ENCODE data around the gene GAB2.

The GAB2 gene

DNA sequence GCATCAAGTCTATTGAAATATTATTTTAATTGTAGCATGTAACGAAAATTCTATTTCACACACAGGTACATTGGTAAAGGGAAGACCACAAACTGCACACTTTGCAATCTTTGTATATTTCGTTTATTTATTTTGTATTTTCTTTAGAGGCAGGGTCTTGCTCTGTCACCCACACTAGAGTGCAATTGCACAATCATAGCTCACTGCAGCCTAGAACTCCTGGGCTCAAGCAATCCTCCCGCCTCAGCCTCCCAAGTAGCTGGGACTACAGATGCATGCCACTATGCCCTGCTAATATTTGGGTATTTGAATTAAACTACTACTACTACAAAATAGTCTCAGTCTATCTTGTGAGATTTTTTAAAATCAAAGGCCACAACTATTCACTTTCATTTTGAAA lies 42.7 kb downstream of the GAB2 start:
- no peak for DNase-seq (ENCODE audit: low spot score)
- in situ Hi-C loops (cut with MboI; ENCODE audit: low pct_unique_long_range_greater_than_20kb, low sequenced_read_pairs, unreplicated experiment) = no loop called here
- TF ChIP-seq, protein P1, sequence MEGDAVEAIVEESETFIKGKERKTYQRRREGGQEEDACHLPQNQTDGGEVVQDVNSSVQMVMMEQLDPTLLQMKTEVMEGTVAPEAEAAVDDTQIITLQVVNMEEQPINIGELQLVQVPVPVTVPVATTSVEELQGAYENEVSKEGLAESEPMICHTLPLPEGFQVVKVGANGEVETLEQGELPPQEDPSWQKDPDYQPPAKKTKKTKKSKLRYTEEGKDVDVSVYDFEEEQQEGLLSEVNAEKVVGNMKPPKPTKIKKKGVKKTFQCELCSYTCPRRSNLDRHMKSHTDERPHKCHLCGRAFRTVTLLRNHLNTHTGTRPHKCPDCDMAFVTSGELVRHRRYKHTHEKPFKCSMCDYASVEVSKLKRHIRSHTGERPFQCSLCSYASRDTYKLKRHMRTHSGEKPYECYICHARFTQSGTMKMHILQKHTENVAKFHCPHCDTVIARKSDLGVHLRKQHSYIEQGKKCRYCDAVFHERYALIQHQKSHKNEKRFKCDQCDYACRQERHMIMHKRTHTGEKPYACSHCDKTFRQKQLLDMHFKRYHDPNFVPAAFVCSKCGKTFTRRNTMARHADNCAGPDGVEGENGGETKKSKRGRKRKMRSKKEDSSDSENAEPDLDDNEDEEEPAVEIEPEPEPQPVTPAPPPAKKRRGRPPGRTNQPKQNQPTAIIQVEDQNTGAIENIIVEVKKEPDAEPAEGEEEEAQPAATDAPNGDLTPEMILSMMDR (IDR thresholded peaks at IDR 0.05; ENCODE audit: extremely low read depth, insufficient read depth, missing control alignments) = no peak

DNA sequence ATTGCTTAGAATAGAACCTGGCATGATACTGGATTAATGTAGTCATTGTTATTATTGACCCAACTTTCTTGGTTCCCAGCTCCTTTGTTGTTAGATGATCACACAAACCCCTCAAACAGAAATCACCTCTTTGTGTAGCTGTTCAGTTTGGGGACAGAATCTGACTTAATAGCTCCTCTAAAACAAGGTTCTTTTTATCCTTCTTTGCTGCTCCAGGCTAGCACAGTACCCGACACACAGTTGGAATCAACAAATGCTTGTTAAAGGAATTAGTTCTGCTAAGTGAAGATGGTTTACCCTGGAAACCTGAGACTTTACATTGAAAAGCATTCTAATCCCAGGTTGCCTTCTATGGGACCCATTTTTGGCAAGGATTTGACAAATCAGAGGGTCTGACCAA lies 43.9 kb downstream of the GAB2 start:
- in situ Hi-C loops (cut with MboI; ENCODE audit: low pct_unique_long_range_greater_than_20kb, low sequenced_read_pairs, unreplicated experiment) = no loop called here
- TF ChIP-seq, protein P1 (IDR thresholded peaks at IDR 0.05; ENCODE audit: extremely low read depth, insufficient read depth, missing control alignments) = no peak

DNA sequence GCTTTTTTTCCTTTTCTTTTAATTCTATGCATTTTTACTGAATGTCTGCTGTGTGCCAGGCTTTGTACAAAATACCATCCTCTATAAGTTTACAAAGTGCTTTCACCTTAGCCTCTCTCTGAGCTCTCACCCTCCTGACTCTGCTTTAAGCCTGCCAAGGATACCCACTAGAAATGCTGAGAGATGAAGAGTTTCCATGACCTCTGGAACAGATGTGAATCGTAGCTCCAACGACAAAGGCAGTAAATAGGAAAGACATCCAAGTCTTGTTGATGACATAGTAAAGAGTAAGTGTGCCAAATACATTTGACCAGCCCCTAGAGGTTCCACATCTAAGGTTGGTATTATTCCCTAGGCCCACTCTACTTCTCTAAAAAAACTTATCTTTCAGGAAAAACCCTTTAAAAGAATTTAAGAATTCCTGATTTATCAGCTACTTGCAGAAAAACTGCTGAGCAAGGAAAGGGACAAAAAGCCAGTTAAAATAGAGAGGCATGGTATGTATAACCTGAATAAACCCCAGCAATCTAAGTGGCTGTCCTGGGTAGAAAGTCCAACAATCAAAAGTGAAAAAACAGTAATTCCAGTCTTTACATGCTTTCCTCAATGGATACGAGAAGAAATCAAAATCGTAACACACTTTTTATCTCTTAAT lies 45.4 kb downstream of the GAB2 start:
- in situ Hi-C loops (cut with MboI; ENCODE audit: low pct_unique_long_range_greater_than_20kb, low sequenced_read_pairs, unreplicated experiment) = no loop called here
- TF ChIP-seq, protein P1 (IDR thresholded peaks at IDR 0.05; ENCODE audit: extremely low read depth, insufficient read depth, missing control alignments) = no peak
- no peak for DNase-seq (ENCODE audit: low spot score)

More for the DNA sequence above, 43.9 kb downstream of the GAB2 start:
- DNase-seq (ENCODE audit: low spot score) = no peak

GRCh38 chr11:78371221-78371891 lies 46.3 kb downstream of the GAB2 start:
- no peak for DNase-seq (ENCODE audit: low spot score)
- TF ChIP-seq, protein P1 (IDR thresholded peaks at IDR 0.05; ENCODE audit: extremely low read depth, insufficient read depth, missing control alignments) = no peak
- in situ Hi-C loops (cut with MboI; ENCODE audit: low pct_unique_long_range_greater_than_20kb, low sequenced_read_pairs, unreplicated experiment) = no loop called here

DNA sequence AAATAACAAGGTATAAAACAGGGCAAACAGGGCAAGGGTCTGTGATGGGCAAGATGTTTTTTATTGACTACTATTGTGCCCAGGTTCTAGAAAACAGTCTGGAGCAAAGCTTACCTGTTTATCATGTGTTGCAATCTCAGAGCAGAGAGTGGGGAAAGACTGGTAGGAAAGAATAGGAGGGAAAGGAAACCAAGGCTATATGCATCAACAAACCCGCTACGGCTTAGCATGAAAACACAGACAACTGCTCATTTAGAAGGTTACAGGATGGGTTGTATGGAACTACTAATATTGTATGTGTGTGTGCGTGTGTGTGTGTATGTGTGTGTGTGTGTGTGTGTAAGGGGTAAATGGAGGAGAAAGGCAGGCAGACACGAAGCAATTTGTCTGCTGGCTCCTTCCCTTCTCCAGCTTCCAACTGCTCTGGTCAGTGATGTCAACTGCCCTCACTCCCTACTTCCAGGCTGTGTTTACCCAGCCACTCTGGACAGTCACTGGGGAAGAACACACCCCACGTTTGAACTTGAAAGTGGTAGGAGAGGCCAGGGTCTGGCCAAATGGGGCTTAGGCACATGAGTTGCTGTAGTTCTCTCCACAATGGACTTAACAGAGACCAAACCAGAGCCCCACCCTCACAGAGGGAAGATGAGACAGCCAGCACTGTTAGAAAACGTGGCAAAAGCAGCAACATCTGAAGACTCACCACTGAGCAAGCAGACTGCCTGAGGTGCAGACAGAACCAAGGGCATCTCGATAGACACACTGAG lies 47.0 kb downstream of the GAB2 start:
- TF ChIP-seq, protein P1 (IDR thresholded peaks at IDR 0.05; ENCODE audit: extremely low read depth, insufficient read depth, missing control alignments) = no peak
- no peak for DNase-seq (ENCODE audit: low spot score)
- in situ Hi-C loops (cut with MboI; ENCODE audit: low pct_unique_long_range_greater_than_20kb, low sequenced_read_pairs, unreplicated experiment) = no loop called here

GRCh38 chr11:78365381-78365792 lies 52.2 kb downstream of the GAB2 start:
- TF ChIP-seq, protein P1 (IDR thresholded peaks at IDR 0.05; ENCODE audit: extremely low read depth, insufficient read depth, missing control alignments) = no peak
- DNase-seq (ENCODE audit: low spot score) = no peak
- in situ Hi-C loops (cut with MboI; ENCODE audit: low pct_unique_long_range_greater_than_20kb, low sequenced_read_pairs, unreplicated experiment) = no loop called here

Data from GM13977 (cell line).